ENCODE results near the gene ZEB2.

DNA sequence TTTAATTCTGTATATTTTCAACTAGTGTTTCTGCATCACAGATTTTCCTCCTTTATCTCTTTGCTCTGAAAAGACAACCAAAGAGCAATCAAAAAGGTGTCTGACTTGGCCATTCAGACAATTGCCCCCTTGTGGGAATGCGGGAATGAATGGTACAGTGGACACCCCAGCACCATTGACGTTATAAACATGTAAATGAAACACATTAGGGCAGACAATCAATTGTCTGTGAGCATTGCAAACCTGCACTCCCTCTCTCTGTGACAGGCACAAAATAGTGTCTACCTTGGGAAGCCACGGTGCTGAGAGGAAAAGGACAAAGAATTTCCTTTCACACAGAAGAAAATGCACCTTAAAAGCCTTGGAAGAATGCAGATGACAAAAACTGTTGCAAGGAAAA is 8.0 kb downstream of the ZEB2 start:
- TF ChIP-seq CTCF (IDR thresholded peaks at IDR 0.05; ENCODE audit: control extremely low read depth in 1 of 3, insufficient read depth in 1 of 3, low read depth in 1 of 3, low read length in 3 of 3): no peak
- TF ChIP-seq, protein P1, sequence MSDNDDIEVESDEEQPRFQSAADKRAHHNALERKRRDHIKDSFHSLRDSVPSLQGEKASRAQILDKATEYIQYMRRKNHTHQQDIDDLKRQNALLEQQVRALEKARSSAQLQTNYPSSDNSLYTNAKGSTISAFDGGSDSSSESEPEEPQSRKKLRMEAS (IDR thresholded peaks at IDR 0.05): no peak
- no peak for TF ChIP-seq POLR2A (IDR thresholded peaks at IDR 0.05; ENCODE audit: control extremely low read depth in 1 of 2, low read depth in 2 of 2, low read length in 2 of 2)
